Measurements from ENCODE around the gene CLSTN3.

DNA sequence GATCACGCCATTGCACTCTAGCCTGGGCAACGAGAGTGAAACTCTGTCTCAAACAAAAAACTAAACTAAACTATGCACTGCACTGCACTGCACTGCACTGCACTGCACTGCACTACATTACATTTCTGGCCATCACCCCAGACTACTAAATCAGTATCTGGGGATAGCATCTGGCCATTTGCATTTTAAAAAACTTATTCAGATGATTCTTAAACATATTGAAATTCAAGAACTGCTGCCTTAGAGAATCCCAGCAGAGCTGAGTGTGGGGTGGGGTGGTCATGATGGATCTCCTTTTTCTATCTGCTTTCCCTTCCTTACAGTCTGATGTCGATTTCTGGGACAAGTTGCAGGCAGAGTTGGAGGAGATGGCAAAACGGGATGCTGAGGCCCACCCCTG, 72.9 kb downstream of the CLSTN3 start:
- TF ChIP-seq POLR2A (IDR thresholded peaks at IDR 0.05; ENCODE audit: low read depth, low read length) (no peak), POLR2AphosphoS5 (IDR thresholded peaks at IDR 0.05; ENCODE audit: low read depth, low read length) (no peak)
